CD4-positive, alpha-beta T cell treated with Interleukin-4 for 4 hours (primary cell): ENCODE measurements around the gene NRTN.
"Not testable (repeated sequence)": the region's sequence is repeated elsewhere in the genome, so short reads cannot be mapped to it uniquely, and the experiment has no call there.

ENCODE experiments used
- DNase-seq: peaks from one replicate; pipeline ENCODE4 v3.0.0-alpha.2; 2020

NRTN gene

DNA sequence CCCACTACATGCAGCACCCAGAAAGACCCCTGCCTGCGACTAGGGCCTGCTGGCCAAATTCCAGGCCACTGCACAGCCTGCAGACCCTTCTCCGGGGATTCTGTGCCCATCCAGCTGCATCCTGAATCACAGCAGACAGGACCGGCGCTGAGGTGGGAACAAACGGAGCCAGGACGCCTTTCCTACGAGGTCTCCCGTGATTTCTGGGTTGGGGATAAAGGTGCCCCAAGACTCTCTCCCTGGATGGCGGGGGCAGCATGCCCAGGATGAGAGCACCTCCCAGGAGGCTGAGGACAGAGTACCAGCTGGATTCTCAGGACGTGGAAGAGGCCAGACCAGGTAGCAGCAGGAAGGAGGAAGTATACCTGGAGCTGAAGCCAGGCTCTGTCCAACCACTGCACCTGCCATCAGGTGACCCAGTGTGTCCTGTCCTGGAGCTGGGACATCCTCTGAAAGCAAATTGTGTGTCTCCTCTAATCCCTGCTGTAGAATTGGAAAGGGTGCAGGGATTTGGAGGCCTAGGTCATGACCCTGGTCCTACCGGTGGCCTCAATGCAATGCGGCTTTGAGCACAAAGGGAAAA lies 68.8 kb downstream of the NRTN start:
- no peak for DNase-seq

DNA sequence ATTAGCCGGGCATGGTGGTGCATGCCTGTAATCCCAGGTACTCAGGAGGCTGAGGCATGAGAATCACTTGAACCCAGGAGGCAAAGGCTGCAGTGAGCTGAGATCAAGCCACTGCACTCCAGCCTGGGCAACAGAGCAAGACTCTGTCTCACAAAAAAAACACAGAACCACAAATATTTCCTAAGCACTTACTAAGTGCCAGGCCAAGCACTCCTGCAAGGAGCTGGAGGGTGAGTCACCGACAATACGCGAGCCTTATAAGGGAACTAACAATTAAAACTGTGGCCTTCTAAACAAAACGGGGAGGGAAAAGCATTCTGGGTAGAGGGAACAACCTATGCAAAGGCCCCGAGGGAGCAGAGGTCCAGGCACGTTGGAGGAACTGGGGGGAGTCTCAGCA lies 69.6 kb downstream of the NRTN start:
- not testable (repeated sequence) for DNase-seq

DNA sequence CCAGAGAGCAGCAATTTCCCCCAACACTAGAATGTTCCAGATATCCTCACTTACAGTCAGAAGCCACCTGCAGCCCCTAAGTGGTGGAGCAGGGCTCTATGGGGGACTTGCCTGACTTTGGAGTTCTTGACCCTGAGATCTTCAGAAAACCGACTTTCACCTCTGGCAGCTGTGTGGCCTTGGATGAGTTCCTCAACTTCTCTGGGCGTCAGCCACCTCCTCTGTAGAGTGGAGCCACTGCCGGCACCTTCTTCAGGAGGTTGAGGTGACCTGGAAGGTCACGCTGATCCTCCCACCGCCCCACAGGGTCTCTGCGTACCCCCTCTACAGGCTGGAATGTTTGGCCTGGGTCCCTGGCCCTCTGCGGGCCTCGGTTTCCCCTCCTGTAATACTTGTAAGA lies 72.6 kb downstream of the NRTN start:
- no peak for DNase-seq

DNA sequence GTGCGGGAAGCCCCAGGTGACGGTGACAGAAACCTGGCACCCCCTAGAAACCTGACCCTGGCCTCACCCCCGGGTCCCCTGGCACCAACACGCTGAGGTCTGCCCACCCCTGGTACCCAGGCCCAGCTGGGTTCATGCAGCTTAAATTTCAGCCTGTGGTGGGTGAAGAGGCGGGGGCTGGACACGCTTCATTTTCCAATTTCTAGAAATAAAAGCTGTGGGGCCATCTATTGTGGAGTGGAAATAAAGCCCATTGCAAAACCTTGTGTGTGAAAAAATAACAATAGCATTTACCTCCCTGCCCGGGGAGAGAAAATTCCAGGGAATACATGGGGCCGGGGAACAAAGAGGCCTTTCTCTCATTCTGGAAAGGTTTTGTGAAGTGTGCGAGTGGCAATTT lies 73.0 kb downstream of the NRTN start:
- no peak for DNase-seq
